Spinal cord (tissue), 10 donors: Measurements from ENCODE around the gene WDPCP. TPM values are rescaled to one million over a fixed set of nuclear protein-coding genes. Genes with fewer than 3 reads are reported as not detected.
"Not testable (repeated sequence)": the region's sequence is repeated elsewhere in the genome, so short reads cannot be mapped to it uniquely, and the experiment has no call there.

ENCODE experiments used
- DNase-seq, 6 donors: peaks; one replicate each; pipeline versions ENCODE4 v3.0.0 to v3.0.0-alpha.2; 2013 to 2015; ENCODE audit warnings: low spot score in 6 of 6, low read depth in 4 of 6
- H3K27ac ChIP-seq: one replicate; pipeline ENCODE4 v1.5.1; 2013; ENCODE audit warnings: low read depth, low read length, control low read depth
- H3K27me3 ChIP-seq: one replicate; pipeline ENCODE4 v1.6.1; 2013; ENCODE audit warnings: low read length; ENCODE audit not compliant: control insufficient read depth, insufficient read depth
- H3K36me3 ChIP-seq: one replicate; pipeline ENCODE4 v1.6.1; 2013; ENCODE audit warnings: low read length; ENCODE audit not compliant: control insufficient read depth, insufficient read depth
- H3K4me1 ChIP-seq: one replicate; pipeline ENCODE4 v1.6.1; 2013; ENCODE audit warnings: low read length; ENCODE audit not compliant: control insufficient read depth, insufficient read depth
- H3K4me3 ChIP-seq: one replicate; pipeline ENCODE4 v1.5.1; 2013; ENCODE audit warnings: low read depth, low read length, control low read depth
- H3K9me3 ChIP-seq: one replicate; pipeline ENCODE4 v1.6.1; 2013; ENCODE audit warnings: low read length; ENCODE audit not compliant: control insufficient read depth, insufficient read depth
- WGBS: methylation state at CpG from one replicate; pipeline ENCODE4 v1.1.5; 2013; ENCODE audit warnings: missing lambda C conversion rate; ENCODE audit not compliant: insufficient coverage; 5-methylcytosine and 5-hydroxymethylcytosine counted together
- polyA plus RNA-seq, 2 donors: library from polyadenylated mRNA; unstranded; fragments of 120-200 nt; gene quantifications; one replicate each; pipeline ENCODE4 v1.2.1, GENCODE V29; 2013; ENCODE audit not compliant: insufficient read length in 2 of 2
- total RNA-seq, 2 donors: library from RNA; depleted of rRNA in 1 of 2; stranded (reverse); fragments of 120-200 nt in 1 of 2; fragments of >200 nt in 1 of 2; gene quantifications; one replicate each; pipeline versions ENCODE4 v1.2.3 to v1.2.4, GENCODE V29; 2013 to 2014
- donor health status: healthy.

WDPCP gene
- total and polyA plus RNA-seq, 4 donors: 9.6 to 40.1 (median 14.2) TPM

DNA sequence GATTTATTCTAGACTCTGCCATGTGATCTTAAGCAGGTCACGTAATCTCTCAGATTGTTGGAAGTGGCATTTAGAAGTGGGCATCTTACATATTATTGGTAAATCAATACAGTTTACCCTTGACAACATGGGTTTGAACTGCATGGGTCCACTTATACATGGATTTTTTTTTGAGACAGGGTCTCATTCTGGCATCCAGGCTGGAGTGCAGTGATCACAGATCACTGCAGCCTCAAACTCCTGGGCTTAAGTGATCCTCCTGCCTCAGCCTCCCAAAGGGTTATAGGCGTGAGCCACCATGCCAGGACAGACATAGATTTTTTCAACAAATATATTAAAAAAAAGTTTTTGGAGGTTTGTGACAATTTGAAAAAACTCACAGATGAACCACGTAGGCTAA lies 393.0 kb downstream of the WDPCP start:
- Histone ChIP-seq H3K4me3 (no peak overlapping the region), H3K4me1 (no peaks in the 10 kb centered on the region), H3K9me3 (no peaks in the 10 kb centered on the region), H3K27ac (no peak overlapping the region), H3K27me3 (no peaks in the 10 kb centered on the region), H3K36me3 (no peaks in the 10 kb centered on the region)
- no CpG with 5 or more reads among the region's 3 CpGs for WGBS
- DNase-seq: no peak

DNA sequence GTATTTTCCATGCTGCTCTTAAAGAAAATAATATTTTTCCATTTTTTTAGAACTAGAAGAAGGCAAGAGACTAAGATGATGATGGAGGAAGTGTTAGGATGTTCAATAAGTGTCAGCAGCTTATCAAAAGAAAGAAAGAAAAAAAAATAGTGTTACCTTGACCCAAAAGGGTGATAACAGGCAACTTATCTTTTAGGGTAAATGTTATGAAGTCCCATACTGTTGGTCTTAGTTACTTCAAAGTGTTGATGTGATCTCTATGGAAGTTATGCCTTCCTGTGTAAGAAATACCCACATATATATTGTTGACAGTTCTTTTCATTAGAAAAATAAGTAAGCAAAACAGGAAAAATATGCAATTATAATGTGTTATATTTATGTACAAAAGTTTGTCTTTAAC lies 394.1 kb downstream of the WDPCP start:
- no peak for DNase-seq
- no peaks in the 10 kb centered on the region for H3K9me3 ChIP-seq

GRCh38 chr2:63192889-63193774 lies 395.1 kb downstream of the WDPCP start:
- no peak for DNase-seq
- no peaks in the 10 kb centered on the region for H3K9me3 ChIP-seq
- no CpG with 5 or more reads among the region's 2 CpGs for WGBS
- H3K4me3 ChIP-seq: no peak overlapping the region
- H3K27ac ChIP-seq: no peak overlapping the region
- H3K4me1 ChIP-seq: no peaks in the 10 kb centered on the region
- H3K36me3 ChIP-seq: no peaks in the 10 kb centered on the region
- no peaks in the 10 kb centered on the region for H3K27me3 ChIP-seq

More for the DNA sequence above, 394.1 kb downstream of the WDPCP start:
- Histone ChIP-seq H3K4me3 (no peak overlapping the region), H3K27ac (no peak overlapping the region), H3K36me3 (no peaks in the 10 kb centered on the region), H3K27me3 (no peaks in the 10 kb centered on the region), H3K4me1 (no peaks in the 10 kb centered on the region)

GRCh38 chr2:63192169-63192888 lies 395.9 kb downstream of the WDPCP start:
- Histone ChIP-seq H3K27me3 (no peaks in the 10 kb centered on the region), H3K4me3 (no peak overlapping the region), H3K36me3 (no peaks in the 10 kb centered on the region), H3K27ac (no peak overlapping the region), H3K4me1 (no peaks in the 10 kb centered on the region), H3K9me3 (peaks cover 4% of the 10 kb centered on the region)
- DNase-seq: peak in 1 of 6 donors; percentile 25

GRCh38 chr2:63189026-63189425 lies 399.3 kb downstream of the WDPCP start:
- Histone ChIP-seq H3K9me3 (peaks cover 4% of the 10 kb centered on the region), H3K27me3 (no peaks in the 10 kb centered on the region), H3K36me3 (no peaks in the 10 kb centered on the region), H3K4me1 (no peaks in the 10 kb centered on the region), H3K4me3 (no peak overlapping the region), H3K27ac (no peak overlapping the region)
- WGBS: 28% methylated on average over 4 of the region's 4 CpGs
- DNase-seq: no peak

- no peak overlapping the region for H3K27ac ChIP-seq
- H3K4me1 ChIP-seq: no peaks in the 10 kb centered on the region
- no peaks in the 10 kb centered on the region for H3K36me3 ChIP-seq
- H3K27me3 ChIP-seq: no peaks in the 10 kb centered on the region
- H3K9me3 ChIP-seq: peaks cover 5% of the 10 kb centered on the region
- WGBS: 88% methylated on average over 2 of the region's 3 CpGs
- no peak for DNase-seq
- H3K4me3 ChIP-seq: no peak overlapping the region
Observed at GRCh38 chr2:63186331-63186730, 401.9 kb downstream of the WDPCP start.

- no peaks in the 10 kb centered on the region for H3K4me1 ChIP-seq
- WGBS: no CpG with 5 or more reads among the region's 1 CpG
- no peaks in the 10 kb centered on the region for H3K36me3 ChIP-seq
- no peaks in the 10 kb centered on the region for H3K9me3 ChIP-seq
- peak in 2 of 6 donors; percentile 8 to 58 for DNase-seq
- H3K4me3 ChIP-seq: no peak overlapping the region
- H3K27me3 ChIP-seq: no peaks in the 10 kb centered on the region
- no peak overlapping the region for H3K27ac ChIP-seq
Observed at GRCh38 chr2:63163161-63163820, 425.0 kb downstream of the WDPCP start.

GRCh38 chr2:63159262-63159661 lies 429.0 kb downstream of the WDPCP start:
- no peak for DNase-seq
- Histone ChIP-seq H3K4me1 (no peaks in the 10 kb centered on the region), H3K4me3 (no peak overlapping the region), H3K36me3 (no peaks in the 10 kb centered on the region), H3K27me3 (no peaks in the 10 kb centered on the region), H3K27ac (no peak overlapping the region), H3K9me3 (no peaks in the 10 kb centered on the region)
- WGBS: no CpG with 5 or more reads among the region's 1 CpG

DNA sequence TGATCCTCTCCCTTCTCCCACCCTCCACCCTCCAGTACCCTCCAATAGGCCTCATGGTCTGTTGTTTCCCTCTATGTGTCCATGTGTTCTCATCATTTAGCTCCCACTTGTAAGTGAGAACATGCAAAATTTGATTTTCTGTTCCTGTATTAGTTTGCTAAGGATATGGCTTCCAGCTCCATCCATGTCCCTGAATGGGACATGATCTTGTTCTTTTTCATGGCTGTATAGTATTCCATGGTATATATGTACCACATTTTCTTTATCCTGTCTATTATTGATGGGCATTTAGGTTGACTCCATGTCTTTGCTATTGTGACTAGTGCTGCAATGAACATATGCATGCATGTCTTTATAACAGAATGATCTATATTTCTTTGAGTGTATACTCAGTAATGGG lies 451.6 kb downstream of the WDPCP start:
- H3K4me3 ChIP-seq, DNase-seq, H3K27ac ChIP-seq, H3K36me3 ChIP-seq, H3K9me3 ChIP-seq, H3K4me1 ChIP-seq, H3K27me3 ChIP-seq: not testable (repeated sequence)
